SU-DHL-6 (cell line): ENCODE measurements around the gene PDGFC.

ENCODE experiments used
- CTCF ChIP-seq: fragments of 200-600 bp; sonication (generic); IDR thresholded peaks from one replicate; pipeline ENCODE4 v1.5.1; 2017; ENCODE audit warnings: antibody characterized with exemption, mild to moderate bottlenecking, low read length, moderate library complexity; ENCODE audit not compliant: insufficient read depth, poor library complexity, severe bottlenecking
- EZH2phosphoT487 ChIP-seq: fragments of 200-600 bp; sonication (generic), shearing (Covaris generic); conservative IDR thresholded peaks from 2 replicates; pipeline ENCODE4 v1.6.1; 2018; ENCODE audit warnings: mild to moderate bottlenecking, antibody characterized with exemption, low read length, moderate library complexity, mixed read lengths

- no peak for TF ChIP-seq CTCF
- no peak for TF ChIP-seq EZH2phosphoT487
These were observed 174.4 kb downstream of the PDGFC start for GRCh38 chr4:156797206-156797605.
